Hepatocyte (in vitro differentiated cells): Measurements from ENCODE around the gene SEMA3G. TPM values are rescaled to one million over a fixed set of nuclear protein-coding genes. Genes with fewer than 3 reads are reported as not detected.

ENCODE experiments used
- DNase-seq: peaks from one replicate; pipeline ENCODE4 v3.0.0-alpha.2; 2016; ENCODE audit warnings: low spot score
- H2AFZ ChIP-seq: fragments of 200-600 bp; sonication (generic); 2 replicates; pipeline ENCODE4 v1.6.0; 2016; ENCODE audit warnings: antibody characterized with exemption, mild to moderate bottlenecking
- H3K27ac ChIP-seq: fragments of 200-600 bp; sonication (generic); 2 replicates; pipeline ENCODE4 v1.5.1; 2016; ENCODE audit warnings: mild to moderate bottlenecking
- H3K27me3 ChIP-seq: fragments of 200-600 bp; sonication (generic); 2 replicates; pipeline ENCODE4 v1.6.1; 2016
- H3K36me3 ChIP-seq: fragments of 200-600 bp; sonication (generic); replicated peaks from 2 replicates; pipeline ENCODE4 v1.5.1; 2016; ENCODE audit warnings: low read depth; ENCODE audit not compliant: insufficient read depth
- H3K4me1 ChIP-seq: fragments of 200-600 bp; sonication (generic); 2 replicates; pipeline ENCODE4 v1.5.1; 2016; ENCODE audit warnings: mild to moderate bottlenecking, moderate library complexity; ENCODE audit not compliant: insufficient read depth
- H3K4me2 ChIP-seq: fragments of 200-600 bp; sonication (generic); 2 replicates; pipeline ENCODE4 v1.6.0; 2016
- H3K4me3 ChIP-seq: fragments of 200-600 bp; sonication (generic); 2 replicates; pipeline ENCODE4 v1.5.1; 2016; ENCODE audit warnings: mild to moderate bottlenecking
- H3K79me2 ChIP-seq: fragments of 200-600 bp; sonication (generic); 2 replicates; pipeline ENCODE4 v1.6.0; 2017; ENCODE audit warnings: mild to moderate bottlenecking
- H3K9me2 ChIP-seq: fragments of 200-600 bp; sonication (generic); replicated peaks from 2 replicates; pipeline ENCODE4 v1.6.0; 2017; ENCODE audit warnings: mild to moderate bottlenecking; ENCODE audit not compliant: insufficient read depth
- H3K9me3 ChIP-seq: fragments of 200-600 bp; sonication (generic); 2 replicates; pipeline ENCODE4 v1.5.1; 2016; ENCODE audit warnings: low read depth, mild to moderate bottlenecking
- H4K20me1 ChIP-seq: fragments of 200-600 bp; sonication (generic); 2 replicates; pipeline ENCODE4 v1.6.0; 2016; ENCODE audit warnings: mild to moderate bottlenecking; ENCODE audit not compliant: insufficient read depth, poor library complexity, severe bottlenecking
- CTCF ChIP-seq: fragments of 200-600 bp; sonication (generic); IDR thresholded peaks from 2 replicates; pipeline ENCODE4 v1.5.1; 2016; ENCODE audit warnings: antibody characterized with exemption, mild to moderate bottlenecking; ENCODE audit not compliant: poor library complexity
- EZH2 ChIP-seq: fragments of 200-600 bp; sonication (generic); IDR thresholded peaks from 2 replicates; pipeline ENCODE4 v1.6.1; 2016; ENCODE audit warnings: antibody characterized with exemption, mild to moderate bottlenecking, borderline replicate concordance
- EZH2phosphoT487 ChIP-seq: fragments of 200-600 bp; sonication (generic); IDR thresholded peaks from one replicate; pipeline ENCODE4 v1.6.1; 2018; ENCODE audit warnings: antibody characterized with exemption, mild to moderate bottlenecking, low read depth, moderate library complexity; ENCODE audit not compliant: unreplicated experiment, severe bottlenecking
- WGBS: methylation state at CpG from one replicate; pipeline ENCODE4 v1.1.6; 2016; ENCODE audit warnings: low lambda C conversion rate; ENCODE audit errors: missing lambda C conversion rate; 5-methylcytosine and 5-hydroxymethylcytosine counted together
- polyA plus RNA-seq: library from polyadenylated mRNA; unstranded; fragments of >200 nt; fragmentation: Nextera tagmentation; extraction: Ambion mirVana; gene quantifications from 2 replicates; pipeline ENCODE4 v1.2.1, GENCODE V29; 2016
- total RNA-seq: library from RNA; depleted of rRNA; stranded (reverse); fragments of >200 nt; gene quantifications from 2 replicates; pipeline ENCODE4 v1.2.3, GENCODE V29; 2014

Gene SEMA3G
- total and polyA plus RNA-seq, 2 experiments from 2014 or later: 0.48 to 3.8 TPM

DNA sequence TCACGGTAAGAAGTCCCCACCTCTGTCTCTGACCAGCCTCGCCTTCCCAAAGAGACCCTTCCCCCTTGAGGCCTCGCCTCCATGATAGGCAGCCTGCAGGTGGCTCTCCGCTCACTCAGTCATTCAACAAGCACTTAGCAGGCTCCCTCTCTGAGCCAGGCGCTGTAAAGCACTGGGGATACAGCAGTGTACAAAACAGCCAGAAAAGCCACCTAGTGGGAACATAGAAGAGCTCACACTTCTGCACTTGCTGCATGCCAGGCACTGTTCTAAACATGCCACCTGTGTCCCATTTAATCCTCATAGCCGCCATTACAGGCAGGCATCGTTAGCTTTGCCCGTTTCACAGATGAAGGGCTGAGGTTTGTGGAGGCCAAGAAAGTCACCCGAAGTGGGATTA, 56.0 kb downstream of the SEMA3G start:
- Histone ChIP-seq H4K20me1 (no peaks in the 10 kb centered on the region), H3K4me2 (no peak overlapping the region), H3K27me3 (no peaks in the 10 kb centered on the region), H3K9me2 (no peaks in the 10 kb centered on the region), H3K36me3 (no peaks in the 10 kb centered on the region), H2AFZ (no peak overlapping the region), H3K27ac (no peak overlapping the region), H3K4me1 (no peaks in the 10 kb centered on the region), H3K4me3 (no peak overlapping the region), H3K9me3 (no peaks in the 10 kb centered on the region), H3K79me2 (no peaks in the 10 kb centered on the region)
- TF ChIP-seq CTCF (no peak), EZH2 (no peak), EZH2phosphoT487 (no peak)
- whole genome bisulfite sequencing: 89% methylated on average over 9 of the region's 9 CpGs
- DNase-seq: no peak

- WGBS: 80% methylated on average over 15 of the region's 18 CpGs
- Histone ChIP-seq H3K4me1 (no peaks in the 10 kb centered on the region), H3K9me3 (no peaks in the 10 kb centered on the region), H3K79me2 (no peaks in the 10 kb centered on the region), H3K36me3 (no peaks in the 10 kb centered on the region), H3K4me2 (no peak overlapping the region), H3K4me3 (no peak overlapping the region), H3K27me3 (no peaks in the 10 kb centered on the region), H3K9me2 (no peaks in the 10 kb centered on the region), H4K20me1 (no peaks in the 10 kb centered on the region), H3K27ac (no peak overlapping the region), H2AFZ (no peak overlapping the region)
- no peak for DNase-seq
- no peak for TF ChIP-seq EZH2
- no peak for TF ChIP-seq EZH2phosphoT487
- TF ChIP-seq CTCF: no peak
These were observed 56.5 kb downstream of the SEMA3G start for GRCh38 chr3:52388348-52388821.

- Histone ChIP-seq H3K9me3 (no peaks in the 10 kb centered on the region), H4K20me1 (no peaks in the 10 kb centered on the region), H3K79me2 (no peaks in the 10 kb centered on the region), H3K4me2 (no peak overlapping the region), H2AFZ (no peak overlapping the region), H3K4me1 (no peaks in the 10 kb centered on the region), H3K36me3 (no peaks in the 10 kb centered on the region), H3K4me3 (no peak overlapping the region), H3K27ac (no peak overlapping the region), H3K27me3 (no peaks in the 10 kb centered on the region), H3K9me2 (no peaks in the 10 kb centered on the region)
- WGBS: 78% methylated on average over 2 of the region's 2 CpGs
- DNase-seq: no peak
- TF ChIP-seq EZH2phosphoT487 (no peak), CTCF (no peak), EZH2 (no peak)
These were observed 57.4 kb downstream of the SEMA3G start for GRCh38 chr3:52387481-52387880.

DNA sequence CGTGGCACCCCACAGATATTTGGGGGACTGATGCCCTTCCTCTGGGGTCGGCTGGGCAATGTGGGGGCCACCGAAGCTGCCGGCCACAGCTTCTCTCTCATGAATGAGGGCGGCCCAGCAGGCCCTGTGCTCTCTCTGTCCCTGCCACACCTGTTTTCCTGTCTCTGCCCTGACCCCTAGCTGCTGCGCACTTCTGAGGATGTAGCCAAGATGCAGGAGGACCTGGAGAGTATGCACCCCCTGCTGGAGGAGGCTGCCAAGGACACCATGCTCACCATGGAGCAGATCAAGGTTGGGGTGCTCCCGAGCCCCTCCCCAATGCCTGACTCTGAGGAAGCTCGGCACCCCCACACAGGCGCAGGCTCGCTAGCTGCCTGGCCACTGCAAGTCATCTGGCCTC, 59.7 kb downstream of the SEMA3G start:
- TF ChIP-seq CTCF (peak; percentile 43), EZH2phosphoT487 (no peak)
- Histone ChIP-seq H3K4me3 (no peak overlapping the region), H3K4me2 (no peak overlapping the region), H3K79me2 (no peaks in the 10 kb centered on the region), H3K27ac (no peak overlapping the region), H2AFZ (no peak overlapping the region), H3K27me3 (no peaks in the 10 kb centered on the region), H3K9me2 (no peaks in the 10 kb centered on the region), H3K4me1 (no peaks in the 10 kb centered on the region), H3K9me3 (no peaks in the 10 kb centered on the region), H3K36me3 (no peaks in the 10 kb centered on the region), H4K20me1 (no peaks in the 10 kb centered on the region)
- WGBS: 46% methylated on average over 10 of the region's 10 CpGs
- DNase-seq: peak; percentile 70
